GM18907 (cell line): ENCODE data around the gene C1orf159.
"Not testable (repeated sequence)": the region's sequence is repeated elsewhere in the genome, so short reads cannot be mapped to it uniquely, and the experiment has no call there.

Experiments used
- ATAC-seq: cut with Tn5 transposase; IDR thresholded peaks from one replicate; pipeline ENCODE4 v1.9.1; 2021; ENCODE audit warnings: mild to moderate bottlenecking, moderate library complexity; ENCODE audit not compliant: unreplicated experiment

The C1orf159 gene

DNA sequence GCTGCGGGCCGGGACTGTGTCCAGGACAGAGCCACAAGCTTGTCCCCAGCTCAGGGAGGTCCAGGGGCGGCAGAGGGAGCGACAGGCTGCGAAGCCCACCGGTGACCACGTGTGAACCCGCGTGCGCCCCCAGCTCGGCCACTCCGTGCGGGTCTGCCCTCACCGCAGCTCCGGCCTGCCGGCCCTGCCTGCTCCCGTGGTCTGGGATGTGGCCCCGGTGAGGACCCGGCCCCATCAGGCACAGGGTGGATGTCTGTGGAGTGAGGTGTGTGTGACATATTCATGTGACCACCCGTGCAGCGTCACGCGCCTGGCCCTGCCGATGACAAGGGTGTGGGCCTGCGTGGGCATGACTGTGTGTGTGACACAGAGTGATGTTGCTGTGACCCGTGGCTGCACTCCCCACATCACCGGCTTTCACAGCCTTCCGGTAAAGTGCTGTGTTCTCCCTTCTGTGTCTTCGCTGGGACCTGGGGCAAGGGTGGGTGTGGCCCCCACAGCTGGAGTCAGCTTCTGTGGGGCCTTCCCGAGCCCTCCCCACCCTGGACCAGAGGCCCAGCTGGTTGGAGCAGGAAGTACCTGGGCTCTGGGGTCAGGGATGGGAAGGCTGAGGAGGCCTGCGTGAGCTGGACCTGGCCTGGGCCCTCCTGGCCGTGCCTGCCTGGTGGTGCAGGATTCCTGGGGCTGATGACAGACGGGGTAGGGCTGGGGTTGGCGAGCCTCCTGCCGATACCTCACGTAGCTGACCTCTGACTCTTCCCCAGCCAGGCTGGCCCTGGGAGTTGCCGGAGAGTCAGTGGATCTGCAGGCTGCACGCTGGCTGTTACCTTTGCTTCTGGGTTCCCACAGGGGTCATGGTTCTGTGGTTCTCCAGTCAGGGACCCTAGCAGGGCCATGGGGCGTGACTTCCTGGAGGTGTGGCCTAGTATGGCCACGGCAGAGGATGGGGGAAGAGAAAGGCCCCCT lies 45.9 kb downstream of the C1orf159 start:
- ATAC-seq, result peak; percentile 4

DNA sequence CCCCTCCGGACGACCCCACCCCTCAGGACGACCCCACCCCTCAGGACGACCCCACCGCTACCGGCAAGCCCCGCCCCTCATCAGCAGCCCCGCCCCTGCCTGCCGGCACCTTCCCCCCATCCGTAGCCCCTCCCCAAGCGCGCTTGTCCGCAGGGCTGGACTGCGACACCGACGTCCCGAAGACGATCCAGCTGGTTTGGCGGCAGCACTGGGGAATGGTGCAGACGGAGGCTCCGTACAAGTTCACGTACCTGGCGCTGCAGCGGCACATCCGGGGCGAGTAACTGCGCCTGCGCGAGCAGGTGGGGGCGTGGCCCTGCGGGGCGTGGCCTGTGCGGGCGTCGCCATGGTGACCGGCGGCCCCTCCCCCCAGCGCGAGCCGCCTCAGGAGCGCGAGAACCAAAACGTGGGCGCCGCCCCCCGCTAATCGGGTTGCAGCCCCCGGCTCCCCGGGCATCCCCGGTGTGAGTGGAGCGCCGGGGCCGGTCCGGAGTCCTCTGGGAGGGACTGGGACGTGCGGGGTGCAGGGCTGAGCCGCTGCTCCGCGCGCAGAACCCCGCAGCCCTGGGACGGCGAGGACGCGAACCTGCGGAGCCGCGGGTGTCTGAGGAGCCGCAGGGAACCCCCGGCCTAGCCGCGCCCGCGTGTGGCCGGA lies 46.7 kb downstream of the C1orf159 start:
- peak; percentile 54 for ATAC-seq

DNA sequence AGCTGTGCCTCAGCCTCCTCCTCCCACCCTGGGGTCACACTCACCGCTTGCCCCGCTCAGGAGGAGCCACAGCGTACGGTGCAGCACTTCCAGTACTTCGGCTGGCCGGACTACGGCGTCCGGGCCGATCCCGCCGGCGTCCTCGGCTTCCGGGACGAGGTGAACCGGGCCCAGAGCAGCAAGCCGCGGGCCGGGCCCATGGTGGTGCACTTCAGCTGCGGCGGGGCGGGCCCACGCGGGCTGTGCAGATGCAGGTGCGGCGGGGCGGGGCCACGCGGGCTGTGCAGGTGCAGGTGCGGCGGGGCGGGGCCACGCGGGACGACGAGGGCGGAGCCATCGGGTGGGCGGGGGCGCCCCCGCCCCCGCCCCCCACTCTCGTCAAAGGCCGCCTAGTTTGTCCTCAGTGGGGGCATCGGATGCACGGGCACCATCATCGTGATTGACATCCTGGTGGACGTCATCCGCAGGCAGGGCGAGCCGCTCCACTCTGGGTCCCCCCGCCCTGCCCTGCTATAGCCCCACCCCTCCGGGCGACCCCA lies 47.3 kb downstream of the C1orf159 start:
- no peak for ATAC-seq

DNA sequence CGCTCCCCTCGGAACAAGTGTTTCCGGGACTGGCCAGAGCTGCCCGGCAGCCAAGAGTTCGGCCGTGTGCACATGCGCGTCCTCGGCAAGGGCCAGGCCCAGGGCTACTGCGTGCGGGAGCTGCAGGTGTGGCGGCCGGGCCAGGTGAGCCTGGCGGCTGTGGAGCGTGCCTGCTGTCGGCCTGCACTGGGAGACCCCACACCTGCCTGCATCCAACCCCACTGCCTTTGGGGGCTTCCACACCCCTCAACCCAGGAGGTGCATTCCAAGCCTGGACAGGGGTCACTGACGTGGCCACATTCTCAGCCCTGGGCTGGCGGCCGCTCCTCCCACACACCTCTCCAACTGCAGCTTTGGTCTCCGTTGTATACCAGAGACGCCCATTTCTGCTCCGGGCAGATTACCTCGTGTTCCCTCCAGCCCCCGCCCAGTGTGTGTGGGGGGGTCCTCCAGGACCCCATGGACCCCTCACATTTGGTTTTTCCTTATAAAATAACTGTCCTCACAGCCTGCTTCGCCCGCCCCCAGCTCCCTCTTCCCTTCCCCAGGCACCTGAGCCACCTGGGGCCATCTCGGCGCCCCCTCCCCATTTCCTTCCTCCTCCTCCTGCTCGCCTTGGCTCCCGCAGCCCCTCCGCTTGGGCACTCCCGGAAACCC lies 47.9 kb downstream of the C1orf159 start:
- no peak for ATAC-seq

DNA sequence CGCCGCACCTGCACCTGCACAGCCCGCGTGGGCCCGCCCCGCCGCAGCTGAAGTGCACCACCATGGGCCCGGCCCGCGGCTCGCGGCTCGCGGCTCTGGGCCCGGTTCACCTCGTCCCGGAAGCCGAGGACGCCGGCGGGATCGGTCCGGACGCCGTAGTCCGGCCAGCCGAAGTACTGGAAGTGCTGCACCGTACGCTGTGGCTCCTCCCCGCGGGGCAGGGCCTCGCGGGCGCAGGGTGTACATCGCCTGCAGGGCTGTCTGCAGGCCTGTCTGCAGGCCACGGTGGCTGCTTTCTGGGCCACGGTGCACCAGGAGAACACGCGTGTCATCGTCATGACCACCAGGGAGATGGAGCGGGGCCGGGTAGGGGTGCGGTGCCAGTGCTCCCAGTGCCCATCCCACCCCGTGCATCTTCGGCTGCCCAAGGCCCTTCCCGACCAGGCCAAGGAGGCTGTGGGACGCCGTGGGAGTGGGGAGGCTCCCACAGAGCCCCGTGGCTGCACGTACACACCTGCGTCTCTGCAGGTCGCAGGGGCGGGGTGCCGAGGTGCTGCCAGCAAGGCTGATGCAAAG lies 48.5 kb downstream of the C1orf159 start:
- ATAC-seq, result no peak

DNA sequence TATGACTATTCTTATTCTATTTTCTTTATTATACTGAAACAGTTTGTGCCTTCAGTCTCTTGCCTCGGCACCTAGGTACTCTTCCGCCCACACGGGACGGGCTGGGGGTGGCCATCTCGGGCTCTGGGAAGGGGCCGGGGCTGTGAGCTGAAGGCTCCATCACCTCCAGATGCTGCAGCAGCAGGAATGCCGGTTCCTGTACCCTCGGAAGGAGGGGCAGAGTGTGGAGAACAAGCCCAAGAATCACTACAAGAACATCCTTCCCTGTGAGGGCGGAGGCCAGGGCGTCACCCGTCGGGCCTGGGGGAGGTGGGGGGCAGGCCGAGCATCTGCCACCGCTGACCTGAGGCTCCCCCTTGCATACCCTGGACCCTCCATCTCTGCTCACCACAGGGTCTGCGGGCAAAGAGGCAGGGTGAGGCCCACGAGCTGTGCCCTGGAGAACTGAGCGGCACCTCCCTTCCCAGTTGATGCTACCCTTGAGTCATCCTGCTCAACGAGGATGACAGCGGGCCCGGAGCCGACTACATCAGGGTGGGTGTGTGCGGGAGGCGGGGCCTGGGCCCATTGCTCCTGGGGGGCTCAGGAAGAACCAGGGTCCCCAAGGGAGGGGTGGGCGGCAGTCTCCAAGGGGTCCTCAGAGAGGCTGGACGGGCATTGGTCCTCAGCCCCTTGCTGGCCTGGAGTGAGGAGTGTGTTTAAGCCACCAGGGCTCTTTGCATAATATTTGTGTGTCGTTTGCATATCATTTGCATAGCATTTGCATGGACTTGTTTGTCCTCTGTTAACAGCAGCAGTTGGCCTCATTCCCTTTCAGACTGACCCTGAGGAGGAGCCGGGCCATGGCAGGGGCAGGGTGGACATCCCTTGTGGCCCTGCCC lies 49.2 kb downstream of the C1orf159 start:
- ATAC-seq, result no peak

DNA sequence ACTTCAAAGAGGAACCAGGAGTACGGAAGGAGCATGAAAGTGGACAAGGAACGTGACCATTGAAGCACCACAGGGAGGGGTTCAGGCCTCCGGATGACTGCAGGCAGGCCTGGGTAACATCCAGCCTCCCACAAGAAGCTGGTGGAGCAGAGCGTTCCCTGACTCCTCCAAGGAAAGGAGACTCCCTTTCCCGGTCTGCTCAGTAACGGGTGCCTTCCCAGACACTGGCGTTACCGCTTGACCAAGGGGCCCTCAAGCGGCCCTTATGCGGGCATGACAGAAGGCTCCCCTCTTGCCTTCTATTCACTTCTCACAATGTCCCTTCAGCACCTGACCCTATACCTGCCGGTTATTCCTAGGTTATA lies 50.0 kb downstream of the C1orf159 start:
- ATAC-seq, result not testable (repeated sequence)

DNA sequence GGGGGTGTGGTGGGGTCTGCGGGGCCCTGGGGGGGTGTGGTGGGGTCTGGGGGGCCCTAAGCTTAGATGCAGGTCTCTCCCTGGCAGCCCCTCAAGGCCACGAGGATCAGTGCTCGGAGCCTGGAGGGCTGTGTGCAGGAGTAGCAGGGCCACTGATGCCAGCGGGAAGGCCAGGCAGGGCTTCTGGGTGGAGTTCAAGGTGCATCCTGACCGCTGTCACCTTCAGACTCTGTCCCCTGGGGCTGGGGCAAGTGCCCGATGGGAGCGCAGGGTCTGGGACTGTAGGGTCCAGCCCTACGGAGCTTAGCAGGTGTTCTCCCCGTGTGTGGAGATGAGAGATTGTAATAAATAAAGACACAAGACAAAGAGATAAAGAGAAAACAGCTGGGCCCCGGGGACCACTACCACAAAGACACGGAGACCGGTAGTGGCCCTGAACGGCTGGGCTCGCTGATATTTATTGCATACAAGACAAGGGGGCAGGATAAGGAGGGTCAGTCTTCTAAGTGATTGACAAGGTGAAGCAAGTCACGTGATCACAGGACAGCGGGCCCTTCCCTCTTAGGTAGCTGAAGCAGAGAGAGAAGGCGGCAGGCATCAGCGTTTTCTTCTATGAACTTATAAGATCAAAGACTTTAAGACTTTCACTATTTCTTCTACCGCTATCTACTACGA lies 50.5 kb downstream of the C1orf159 start:
- no peak for ATAC-seq

DNA sequence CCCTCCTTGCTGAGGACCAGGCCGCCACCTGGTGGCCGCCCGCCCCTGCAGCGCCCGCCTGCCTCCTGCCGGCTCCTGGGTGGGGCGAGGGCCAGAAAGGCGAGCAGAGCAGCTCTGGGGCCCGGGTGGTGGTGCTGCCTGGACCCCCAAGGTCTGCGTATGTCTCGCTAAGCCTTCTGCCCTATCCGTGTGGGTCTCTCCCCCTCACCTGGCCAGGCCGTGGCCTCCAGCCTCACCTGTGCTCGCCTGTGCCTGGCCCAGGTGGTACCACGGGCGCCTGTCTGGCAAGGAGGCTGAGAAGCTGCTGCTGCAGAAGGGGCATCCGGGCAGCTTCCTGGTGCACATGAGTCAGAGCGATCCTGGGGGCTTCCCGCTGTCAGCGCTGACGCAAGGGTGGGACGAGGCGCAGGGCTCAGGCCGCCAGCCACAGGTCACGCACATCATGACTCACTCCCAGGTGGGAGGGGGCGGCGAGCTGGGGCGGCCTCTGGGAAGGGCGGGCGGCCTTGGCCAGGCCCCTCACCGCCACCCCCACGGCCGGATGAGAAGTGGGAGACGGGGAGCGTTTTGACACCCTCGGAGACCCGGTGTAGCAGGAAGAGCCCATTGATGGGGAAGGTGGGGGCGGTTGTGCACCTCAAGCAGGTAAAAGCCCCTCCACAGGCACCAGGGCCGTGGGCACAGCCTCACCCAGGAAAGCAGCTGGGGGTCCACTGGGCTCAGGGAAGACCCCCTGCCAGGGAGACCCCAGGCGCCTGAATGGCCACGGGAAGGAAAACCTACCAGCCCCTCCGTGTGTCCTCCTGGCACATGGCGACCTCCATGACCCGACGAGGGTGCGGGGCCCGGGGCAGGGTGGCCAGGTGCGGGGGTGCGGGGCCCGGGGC lies 51.7 kb downstream of the C1orf159 start:
- ATAC-seq, result peak; percentile 56

DNA sequence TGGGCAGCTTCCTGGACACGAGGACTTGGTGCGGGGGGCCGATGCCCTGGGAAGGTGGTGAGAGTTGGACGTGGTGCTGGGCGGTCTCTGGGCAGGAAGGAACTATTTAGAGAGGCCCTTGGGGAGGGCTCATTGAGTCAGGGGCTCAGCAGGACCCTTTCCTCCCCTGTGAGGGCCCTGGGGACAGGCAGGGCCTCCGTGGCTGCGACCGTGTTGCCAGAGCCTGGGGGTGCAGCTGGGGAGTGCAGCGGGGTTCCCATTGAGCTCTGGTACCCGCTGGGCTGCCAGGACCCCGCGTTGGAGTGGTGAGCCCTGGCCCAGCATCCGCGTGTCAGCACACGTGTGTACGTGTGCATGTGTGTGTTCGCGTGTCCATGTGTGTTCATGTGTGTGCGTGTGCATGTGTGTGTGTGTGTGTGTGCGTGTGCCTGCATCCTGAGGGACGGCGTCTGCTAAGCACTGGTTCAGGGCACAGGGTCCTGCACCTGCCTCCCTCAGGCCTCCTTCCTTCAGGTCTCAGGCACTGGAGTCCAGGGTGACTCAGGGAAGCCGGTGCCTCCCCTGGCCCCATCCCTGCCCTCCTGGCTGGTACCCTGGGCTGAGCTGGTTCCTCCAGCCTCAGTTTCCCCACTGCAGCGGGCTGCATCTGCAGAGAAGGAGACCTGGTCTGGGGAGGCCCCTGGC lies 52.5 kb downstream of the C1orf159 start:
- no peak for ATAC-seq

DNA sequence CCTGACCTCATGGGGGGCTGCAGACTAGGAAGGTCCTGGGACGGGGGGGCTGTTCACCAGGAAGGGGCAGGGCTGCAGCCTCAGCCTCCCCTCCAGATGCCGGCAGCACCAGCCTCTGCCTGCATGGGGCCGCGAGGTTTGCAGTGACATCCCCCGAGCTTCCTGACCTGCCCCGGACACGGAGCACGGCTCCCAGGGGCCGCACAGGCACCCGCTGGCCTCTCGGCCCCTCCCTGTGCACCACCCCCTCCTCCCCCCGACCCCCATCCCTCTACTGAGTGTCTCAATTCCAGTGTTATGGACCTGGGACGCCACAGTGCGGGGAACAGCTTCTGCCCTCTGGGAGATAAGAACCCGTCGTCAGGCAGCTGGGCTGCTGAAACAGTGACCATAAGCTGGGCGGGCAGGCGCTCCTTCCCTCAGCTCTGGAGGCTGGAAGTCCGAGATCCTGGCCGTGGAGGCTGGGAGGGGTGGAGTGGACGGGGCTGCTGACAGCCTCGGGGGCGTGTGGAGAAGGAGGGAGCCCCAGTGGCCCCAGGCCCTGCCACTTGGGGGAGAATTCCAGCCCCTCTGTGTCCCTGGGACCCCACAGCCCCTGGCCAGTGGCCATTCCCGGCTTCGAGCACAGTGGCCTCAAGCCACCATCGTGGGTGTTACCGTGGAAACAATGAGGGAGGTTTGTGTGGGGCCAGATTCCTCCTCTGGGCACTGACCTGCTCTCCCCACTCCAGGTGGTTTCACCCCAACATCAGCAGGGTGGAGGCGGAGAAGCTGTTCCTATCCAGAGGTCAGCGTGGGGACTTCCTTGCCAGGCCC lies 53.3 kb downstream of the C1orf159 start:
- no peak for ATAC-seq

DNA sequence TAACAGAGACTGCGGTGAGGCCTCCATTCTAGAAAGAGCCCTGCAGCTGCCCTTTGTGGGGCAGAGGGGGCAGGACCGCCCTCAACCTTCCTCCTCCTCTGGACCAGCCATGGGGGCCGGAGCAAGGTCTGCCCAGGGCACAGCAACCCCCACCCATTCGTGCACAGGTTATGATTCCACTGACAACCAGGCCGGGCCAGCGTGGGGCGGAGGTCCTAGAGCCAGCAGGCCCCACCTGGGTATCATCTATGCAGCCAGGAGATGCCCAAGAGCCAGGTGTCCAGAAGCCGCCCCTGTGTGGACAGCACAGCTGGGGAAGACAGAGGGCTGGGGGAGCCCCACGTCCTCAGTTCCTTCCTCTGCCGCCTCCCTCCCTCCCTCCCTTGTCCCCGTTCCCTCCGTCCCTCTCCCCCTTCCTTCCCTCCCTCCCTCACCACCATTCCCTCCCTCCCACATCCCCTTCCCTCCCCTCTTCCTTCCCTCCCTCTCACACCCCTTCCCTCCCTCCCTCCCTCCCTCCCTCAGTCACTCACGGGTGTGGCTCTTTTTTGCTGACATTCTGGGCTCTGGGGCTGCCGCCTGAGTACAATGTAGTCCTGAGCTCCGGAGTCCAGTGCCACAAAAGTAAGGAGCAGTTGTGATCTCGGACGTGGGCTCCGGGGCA lies 54.1 kb downstream of the C1orf159 start:
- ATAC-seq, result no peak

DNA sequence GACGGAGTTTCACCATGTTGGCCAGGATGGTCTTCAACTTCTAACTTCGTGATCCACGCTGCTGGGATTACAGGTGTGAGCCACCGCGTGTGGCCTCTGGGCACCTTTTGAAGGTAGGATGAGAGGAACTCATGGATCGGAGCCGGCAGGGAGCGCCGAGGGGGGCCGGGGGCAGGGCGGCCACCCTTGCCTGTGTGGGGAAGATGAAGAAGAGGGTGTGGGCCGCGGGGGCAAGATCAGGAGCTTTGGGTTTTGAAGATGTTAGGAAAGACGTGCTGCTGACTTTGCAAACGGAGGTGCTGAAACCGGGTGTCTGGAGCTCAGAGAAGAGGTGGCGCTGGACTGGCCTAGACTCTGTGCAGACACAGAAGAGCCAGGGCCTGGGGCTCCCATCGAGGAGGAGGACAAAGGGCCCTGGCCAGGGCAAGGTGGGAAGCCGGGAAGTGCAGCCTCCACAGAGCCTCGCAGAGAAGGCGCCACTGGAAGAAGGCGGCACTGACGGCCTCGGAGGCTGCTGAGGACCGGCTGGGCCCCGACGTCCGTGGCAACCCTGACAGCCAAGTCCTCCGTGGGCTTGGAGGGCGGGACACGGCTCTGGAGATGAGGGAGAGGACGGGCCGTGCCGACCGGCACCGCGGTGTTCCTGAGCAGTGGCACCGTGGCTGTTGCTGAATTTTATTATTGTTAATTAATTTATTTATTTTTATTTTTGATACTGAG lies 55.4 kb downstream of the C1orf159 start:
- ATAC-seq, result no peak

DNA sequence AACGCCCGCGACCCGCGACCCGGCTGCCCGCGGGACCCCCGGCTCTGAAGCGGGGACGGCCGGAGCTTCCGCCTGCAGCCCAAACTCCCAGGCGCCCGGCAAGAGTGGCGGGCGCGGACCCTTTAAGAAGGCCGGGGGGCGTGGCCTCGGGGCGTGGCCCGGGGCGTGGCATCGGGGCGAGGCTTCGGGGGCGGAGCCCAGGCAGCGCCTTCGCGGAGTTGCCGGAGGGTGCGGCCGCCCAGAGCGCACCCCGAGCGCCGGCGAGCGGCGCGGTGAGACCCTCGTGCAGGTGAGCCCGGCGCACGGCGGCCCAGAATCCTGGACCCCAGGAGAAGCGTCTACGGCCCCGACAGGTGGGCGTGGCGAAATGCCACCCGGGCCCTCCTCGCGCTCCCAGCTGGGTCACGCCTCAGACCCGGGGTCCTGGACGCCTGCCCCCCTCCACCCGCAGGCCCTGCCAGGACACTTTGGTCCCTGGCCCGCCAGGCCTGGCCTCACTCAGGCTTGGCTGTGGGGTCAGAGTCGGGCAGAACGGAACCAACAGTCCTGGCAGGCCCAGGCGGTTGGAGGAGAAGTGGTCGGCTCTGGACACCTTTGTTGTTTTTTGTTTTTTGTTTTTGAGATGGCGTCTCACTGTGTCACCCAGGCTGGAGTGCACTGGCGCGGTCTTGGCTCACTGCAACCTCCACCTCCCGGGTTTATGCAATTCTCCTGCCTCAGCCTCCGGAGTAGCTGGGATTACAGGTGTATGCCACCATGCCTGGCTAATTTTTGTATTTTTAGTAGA lies 56.2 kb downstream of the C1orf159 start:
- peak; percentile 57 for ATAC-seq

DNA sequence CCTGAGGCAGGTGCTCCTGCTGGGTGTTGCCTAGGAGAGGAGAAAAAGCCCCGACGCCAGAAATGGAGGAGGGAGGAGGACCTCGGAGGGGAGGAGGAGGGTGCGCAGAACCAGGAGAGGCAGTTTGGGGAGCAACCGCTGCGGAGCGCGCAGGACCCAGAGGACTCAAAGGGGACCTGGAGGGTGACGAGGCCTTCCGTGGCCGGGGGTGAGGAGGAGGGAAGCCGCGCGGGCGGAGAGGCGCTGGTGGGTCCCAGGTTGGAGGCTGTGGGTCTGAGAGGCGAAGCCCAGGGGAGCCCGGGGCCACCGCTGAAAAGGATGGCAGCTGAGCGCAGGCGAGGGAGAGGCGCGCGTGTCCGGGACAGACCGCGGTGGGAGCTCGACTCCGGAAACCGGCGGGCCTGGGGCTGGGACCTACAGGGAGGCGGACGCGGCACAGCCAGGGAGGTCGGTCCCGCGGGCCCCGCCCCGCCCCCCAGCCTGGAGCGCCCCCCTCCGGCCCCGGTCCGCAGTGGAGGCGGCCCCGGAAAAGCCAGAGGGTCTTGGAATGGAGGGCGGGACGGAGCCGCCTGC lies 56.9 kb downstream of the C1orf159 start:
- ATAC-seq, result peak; percentile 32
